Liver (tissue), 9 donors: Measurements from ENCODE around the gene OR4D9. TPM values are rescaled to one million over a fixed set of nuclear protein-coding genes. Genes with fewer than 3 reads are reported as not detected.

Source experiments
- DNase-seq: peaks from one replicate; pipeline ENCODE4 v3.0.0-alpha.2; 2017; ENCODE audit warnings: low spot score
- H3K27ac ChIP-seq, 2 donors: one replicate each; pipeline ENCODE4 v1.7.0; 2013; ENCODE audit warnings: inconsistent platforms in 2 of 2, low read length in 2 of 2, control low read depth in 1 of 2, low read depth in 1 of 2, mild to moderate bottlenecking in 1 of 2
- H3K27me3 ChIP-seq, 4 donors: one replicate each; pipeline versions ENCODE4 v1.6.1 to v1.7.0; 2013; ENCODE audit warnings: low read length in 3 of 4, inconsistent platforms in 1 of 4, mild to moderate bottlenecking in 1 of 4, moderate library complexity in 1 of 4; ENCODE audit not compliant: control insufficient read depth in 4 of 4, insufficient read depth in 4 of 4
- H3K36me3 ChIP-seq, 4 donors: one replicate each; pipeline versions ENCODE4 v1.6.1 to v1.7.0; 2013; ENCODE audit warnings: low read length in 3 of 4, mild to moderate bottlenecking in 3 of 4, low read depth in 1 of 4, moderate library complexity in 1 of 4; ENCODE audit not compliant: control insufficient read depth in 4 of 4, insufficient read depth in 3 of 4
- H3K4me1 ChIP-seq, 4 donors: one replicate each; pipeline versions ENCODE4 v1.6.1 to v1.7.0; 2013; ENCODE audit warnings: low read length in 3 of 4, mild to moderate bottlenecking in 3 of 4, moderate library complexity in 1 of 4; ENCODE audit not compliant: control insufficient read depth in 4 of 4, insufficient read depth in 4 of 4
- H3K4me3 ChIP-seq, 3 donors: one replicate each; pipeline versions ENCODE4 v1.6.1 to v1.7.0; 2013; ENCODE audit warnings: low read length in 3 of 3, control low read depth in 1 of 3, low read depth in 1 of 3, mild to moderate bottlenecking in 1 of 3
- H3K9ac ChIP-seq, 2 donors: one replicate each; pipeline ENCODE4 v1.7.0; 2013; ENCODE audit warnings: low read length in 2 of 2, mild to moderate bottlenecking in 2 of 2, moderate library complexity in 2 of 2, control low read depth in 1 of 2, low read depth in 1 of 2
- H3K9me3 ChIP-seq, 4 donors: one replicate each; pipeline versions ENCODE4 v1.6.1 to v1.7.0; 2013; ENCODE audit warnings: low read length in 3 of 4; ENCODE audit not compliant: control insufficient read depth in 4 of 4
- CTCF ChIP-seq: fragments of 150-350 bp; IDR thresholded peaks from 2 replicates; pipeline ENCODE4 v1.5.1; 2017; ENCODE audit warnings: improper control_type of control experiment, low read depth, low read length; ENCODE audit not compliant: missing input control
- EGR1 ChIP-seq, 2 donors: IDR thresholded peaks; 2 replicates each; pipeline ENCODE4 v1.6.1; 2016 to 2018; ENCODE audit warnings: antibody characterized with exemption in 2 of 2, low read depth in 2 of 2
- FOXA1 ChIP-seq: IDR thresholded peaks from 2 replicates; pipeline ENCODE4 v1.6.1; 2016; ENCODE audit warnings: antibody characterized with exemption
- FOXA2 ChIP-seq: IDR thresholded peaks from 2 replicates; pipeline ENCODE4 v1.6.1; 2016; ENCODE audit warnings: antibody characterized with exemption
- GABPA ChIP-seq, 2 donors: IDR thresholded peaks in 1 of 2; conservative IDR thresholded peaks in 1 of 2; 2 replicates each; pipeline ENCODE4 v1.6.1; 2016; ENCODE audit warnings: antibody characterized with exemption in 2 of 2, mild to moderate bottlenecking in 1 of 2, moderate library complexity in 1 of 2
- HNF4A ChIP-seq, 2 donors: conservative IDR thresholded peaks; 2 replicates each; pipeline ENCODE4 v1.6.1; 2016; ENCODE audit warnings: antibody characterized with exemption in 2 of 2, mild to moderate bottlenecking in 2 of 2
- HNF4G ChIP-seq: IDR thresholded peaks from 2 replicates; pipeline ENCODE4 v1.6.1; 2016; ENCODE audit warnings: antibody characterized with exemption
- JUND ChIP-seq, 2 donors: IDR thresholded peaks; 2 replicates each; pipeline ENCODE4 v1.6.1; 2016; ENCODE audit warnings: antibody characterized with exemption in 2 of 2
- NR2F2 ChIP-seq: IDR thresholded peaks from 2 replicates; pipeline ENCODE4 v1.6.1; 2016; ENCODE audit warnings: antibody characterized with exemption
- RAD21 ChIP-seq, 2 donors: IDR thresholded peaks; 2 replicates each; pipeline ENCODE4 v1.6.1; 2016; ENCODE audit warnings: antibody characterized with exemption in 2 of 2, mild to moderate bottlenecking in 2 of 2
- RXRA ChIP-seq, 2 donors: IDR thresholded peaks; 2 replicates each; pipeline ENCODE4 v1.6.1; 2017 to 2018; ENCODE audit warnings: antibody characterized with exemption in 2 of 2, mild to moderate bottlenecking in 1 of 2
- SP1 ChIP-seq: IDR thresholded peaks from 2 replicates; pipeline ENCODE4 v1.6.1; 2018; ENCODE audit warnings: antibody characterized with exemption, mild to moderate bottlenecking
- TAF1 ChIP-seq: conservative IDR thresholded peaks from 2 replicates; pipeline ENCODE4 v1.6.1; 2016; ENCODE audit warnings: antibody characterized with exemption, mild to moderate bottlenecking
- YY1 ChIP-seq: IDR thresholded peaks from 2 replicates; pipeline ENCODE4 v1.6.1; 2016; ENCODE audit warnings: antibody characterized with exemption, mild to moderate bottlenecking
- WGBS: extraction: QIAGEN DNeasy Blood & Tissue Kit; methylation state at CpG from one replicate; pipeline ENCODE4 v1.1.7; 2013; 5-methylcytosine and 5-hydroxymethylcytosine counted together
- polyA plus RNA-seq, 2 donors: library from polyadenylated mRNA; stranded (reverse) in 1 of 2; unstranded in 1 of 2; fragments of 200-250 nt in 1 of 2; fragments of >200 nt in 1 of 2; fragmentation: Nextera tagmentation in 1 of 2; extraction: Ambion mirVana in 1 of 2; gene quantifications; one replicate each; pipeline versions ENCODE4 v1.2.1 to v1.2.3, GENCODE V29; 2013 to 2015
- total RNA-seq, 2 donors: library from RNA; depleted of rRNA; stranded (reverse); fragments of >200 nt; gene quantifications; one replicate each; pipeline ENCODE4 v1.2.3, GENCODE V29; 2014
- TF ChIP-seq, protein P1 (sequence below): IDR thresholded peaks from 2 replicates; pipeline ENCODE4 v1.6.1; 2016; ENCODE audit warnings: antibody characterized with exemption
- TF ChIP-seq, protein P2 (sequence below): IDR thresholded peaks from 2 replicates; pipeline ENCODE4 v1.6.1; 2016; ENCODE audit warnings: antibody characterized with exemption, mild to moderate bottlenecking
- TF ChIP-seq, protein P3 (sequence below): IDR thresholded peaks from 2 replicates; pipeline ENCODE4 v1.6.1; 2016; ENCODE audit warnings: antibody characterized with exemption
- TF ChIP-seq, protein P4 (sequence below): IDR thresholded peaks from 2 replicates; pipeline ENCODE4 v1.6.1; 2016; ENCODE audit warnings: antibody characterized with exemption
- donor health status: healthy.
- donor health status: healthy.
- donor health status: healthy.
- donor health status: healthy.
- donor health status: healthy.

The OR4D9 gene
- total and polyA plus RNA-seq, 4 donors: not detected

DNA sequence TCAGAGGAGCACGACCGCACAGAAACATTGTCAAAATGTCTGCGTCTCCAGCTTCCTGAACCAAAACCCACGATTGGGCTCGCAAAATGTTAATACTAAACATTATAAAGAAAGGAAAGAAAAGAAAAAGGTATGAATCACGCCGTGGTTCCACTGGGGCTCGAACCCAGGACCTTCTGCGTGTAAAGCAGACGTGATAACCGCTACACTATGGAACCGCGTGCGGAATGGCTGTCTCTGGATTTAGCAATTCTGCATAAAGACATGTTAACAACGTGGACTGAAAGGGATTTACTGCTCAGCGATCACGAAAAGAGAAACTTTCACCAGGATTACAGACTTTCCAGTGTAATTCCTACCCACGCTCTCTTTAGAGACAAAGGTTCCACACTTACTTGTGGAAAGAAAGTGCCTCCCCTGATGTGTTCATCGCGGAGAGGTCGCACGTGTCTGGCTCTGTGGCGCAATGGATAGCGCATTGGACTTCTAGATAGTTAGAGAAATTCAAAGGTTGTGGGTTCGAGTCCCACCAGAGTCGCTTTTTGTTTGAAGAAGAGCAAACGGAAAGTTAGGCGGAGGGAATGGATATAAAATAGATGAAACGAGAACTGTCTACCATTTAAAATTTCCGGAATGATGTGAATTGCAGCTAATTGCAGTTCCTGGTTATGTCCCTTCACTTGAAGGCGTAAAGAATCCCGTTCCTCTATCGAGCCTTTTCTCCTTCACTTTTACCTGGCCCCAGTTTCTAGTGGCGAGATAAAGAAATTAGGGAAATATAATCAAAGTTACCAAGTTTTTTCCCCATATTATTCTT lies 39.7 kb downstream of the OR4D9 start:
- Histone ChIP-seq H3K36me3 (no peaks in the 10 kb centered on the region), H3K27me3 (no peaks in the 10 kb centered on the region), H3K9me3 (no peaks in the 10 kb centered on the region), H3K4me1 (peaks cover 2 to 19% (median 9%) of the 10 kb centered on the region in 4 donors), H3K9ac (peak overlapping the region; percentile 30 to 66), H3K4me3 (peak overlapping the region; percentile 56 to 62 (median 56)), H3K27ac (peak overlapping the region; percentile 73 to 74)
- 2% methylated on average over 34 of the region's 34 CpGs for WGBS
- no peak for TF ChIP-seq EGR1 (IDR thresholded peaks at IDR 0.05; ENCODE audit: low read depth in 2 of 2)
- TF ChIP-seq, protein P1, sequence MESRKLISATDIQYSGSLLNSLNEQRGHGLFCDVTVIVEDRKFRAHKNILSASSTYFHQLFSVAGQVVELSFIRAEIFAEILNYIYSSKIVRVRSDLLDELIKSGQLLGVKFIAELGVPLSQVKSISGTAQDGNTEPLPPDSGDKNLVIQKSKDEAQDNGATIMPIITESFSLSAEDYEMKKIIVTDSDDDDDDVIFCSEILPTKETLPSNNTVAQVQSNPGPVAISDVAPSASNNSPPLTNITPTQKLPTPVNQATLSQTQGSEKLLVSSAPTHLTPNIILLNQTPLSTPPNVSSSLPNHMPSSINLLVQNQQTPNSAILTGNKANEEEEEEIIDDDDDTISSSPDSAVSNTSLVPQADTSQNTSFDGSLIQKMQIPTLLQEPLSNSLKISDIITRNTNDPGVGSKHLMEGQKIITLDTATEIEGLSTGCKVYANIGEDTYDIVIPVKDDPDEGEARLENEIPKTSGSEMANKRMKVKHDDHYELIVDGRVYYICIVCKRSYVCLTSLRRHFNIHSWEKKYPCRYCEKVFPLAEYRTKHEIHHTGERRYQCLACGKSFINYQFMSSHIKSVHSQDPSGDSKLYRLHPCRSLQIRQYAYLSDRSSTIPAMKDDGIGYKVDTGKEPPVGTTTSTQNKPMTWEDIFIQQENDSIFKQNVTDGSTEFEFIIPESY: no peak
- TF ChIP-seq JUND (IDR thresholded peaks at IDR 0.05): peak in 1 of 2 donors; percentile 3
- TF ChIP-seq TAF1: no peak
- TF ChIP-seq FOXA1: no peak
- no peak for TF ChIP-seq RAD21 (IDR thresholded peaks at IDR 0.05)
- TF ChIP-seq, protein P2, sequence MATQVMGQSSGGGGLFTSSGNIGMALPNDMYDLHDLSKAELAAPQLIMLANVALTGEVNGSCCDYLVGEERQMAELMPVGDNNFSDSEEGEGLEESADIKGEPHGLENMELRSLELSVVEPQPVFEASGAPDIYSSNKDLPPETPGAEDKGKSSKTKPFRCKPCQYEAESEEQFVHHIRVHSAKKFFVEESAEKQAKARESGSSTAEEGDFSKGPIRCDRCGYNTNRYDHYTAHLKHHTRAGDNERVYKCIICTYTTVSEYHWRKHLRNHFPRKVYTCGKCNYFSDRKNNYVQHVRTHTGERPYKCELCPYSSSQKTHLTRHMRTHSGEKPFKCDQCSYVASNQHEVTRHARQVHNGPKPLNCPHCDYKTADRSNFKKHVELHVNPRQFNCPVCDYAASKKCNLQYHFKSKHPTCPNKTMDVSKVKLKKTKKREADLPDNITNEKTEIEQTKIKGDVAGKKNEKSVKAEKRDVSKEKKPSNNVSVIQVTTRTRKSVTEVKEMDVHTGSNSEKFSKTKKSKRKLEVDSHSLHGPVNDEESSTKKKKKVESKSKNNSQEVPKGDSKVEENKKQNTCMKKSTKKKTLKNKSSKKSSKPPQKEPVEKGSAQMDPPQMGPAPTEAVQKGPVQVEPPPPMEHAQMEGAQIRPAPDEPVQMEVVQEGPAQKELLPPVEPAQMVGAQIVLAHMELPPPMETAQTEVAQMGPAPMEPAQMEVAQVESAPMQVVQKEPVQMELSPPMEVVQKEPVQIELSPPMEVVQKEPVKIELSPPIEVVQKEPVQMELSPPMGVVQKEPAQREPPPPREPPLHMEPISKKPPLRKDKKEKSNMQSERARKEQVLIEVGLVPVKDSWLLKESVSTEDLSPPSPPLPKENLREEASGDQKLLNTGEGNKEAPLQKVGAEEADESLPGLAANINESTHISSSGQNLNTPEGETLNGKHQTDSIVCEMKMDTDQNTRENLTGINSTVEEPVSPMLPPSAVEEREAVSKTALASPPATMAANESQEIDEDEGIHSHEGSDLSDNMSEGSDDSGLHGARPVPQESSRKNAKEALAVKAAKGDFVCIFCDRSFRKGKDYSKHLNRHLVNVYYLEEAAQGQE: peak; percentile 8
- TF ChIP-seq GABPA (IDR thresholded peaks at IDR 0.05 in 1 of 2, conservative IDR thresholded peaks at IDR 0.05 in 1 of 2): no peak
- TF ChIP-seq HNF4A (conservative IDR thresholded peaks at IDR 0.05): peak in 1 of 2 donors; percentile 11
- no peak for TF ChIP-seq NR2F2
- TF ChIP-seq SP1: peak; percentile 8
- no peak for TF ChIP-seq YY1
- TF ChIP-seq, protein P3, sequence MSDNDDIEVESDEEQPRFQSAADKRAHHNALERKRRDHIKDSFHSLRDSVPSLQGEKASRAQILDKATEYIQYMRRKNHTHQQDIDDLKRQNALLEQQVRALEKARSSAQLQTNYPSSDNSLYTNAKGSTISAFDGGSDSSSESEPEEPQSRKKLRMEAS: peak; percentile 83
- no peak for TF ChIP-seq HNF4G
- TF ChIP-seq FOXA2: no peak
- TF ChIP-seq RXRA (IDR thresholded peaks at IDR 0.05): no peak
- TF ChIP-seq, protein P4, sequence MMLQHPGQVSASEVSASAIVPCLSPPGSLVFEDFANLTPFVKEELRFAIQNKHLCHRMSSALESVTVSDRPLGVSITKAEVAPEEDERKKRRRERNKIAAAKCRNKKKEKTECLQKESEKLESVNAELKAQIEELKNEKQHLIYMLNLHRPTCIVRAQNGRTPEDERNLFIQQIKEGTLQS: peak; percentile 97
- TF ChIP-seq CTCF: no peak
- DNase-seq: peak; percentile 82
